ENCODE data around the gene LRP2BP. TPM values are rescaled to one million over a fixed set of nuclear protein-coding genes. Genes with fewer than 3 reads are reported as not detected.

LRP2BP gene
- total and polyA plus RNA-seq, 4 donors = 0.09 to 0.64 (median 0.20) TPM

- Histone ChIP-seq H3K4me1 (ENCODE audit: control insufficient read depth in 4 of 4, insufficient read depth in 4 of 4, low read length in 3 of 4) (no peaks in the 10 kb centered on the region), H3K4me3 (ENCODE audit: low read depth in 1 of 3, low read length in 3 of 3) (no peak overlapping the region), H3K27ac (ENCODE audit: low read depth in 1 of 2, low read length in 2 of 2) (no peak overlapping the region), H3K27me3 (ENCODE audit: control insufficient read depth in 4 of 4, insufficient read depth in 4 of 4, low read length in 3 of 4) (no peaks in the 10 kb centered on the region), H3K9me3 (ENCODE audit: control insufficient read depth in 4 of 4, low read length in 3 of 4) (no peaks in the 10 kb centered on the region), H3K36me3 (ENCODE audit: control insufficient read depth in 4 of 4, insufficient read depth in 3 of 4, low read depth in 1 of 4, low read length in 3 of 4) (peaks cover 0 to 6% (median 0%) of the 10 kb centered on the region in 4 donors), H3K9ac (ENCODE audit: low read depth in 1 of 2, low read length in 2 of 2) (no peak overlapping the region)
- TF ChIP-seq NR2F2 (IDR thresholded peaks at IDR 0.05) (no peak), GABPA (IDR thresholded peaks at IDR 0.05 in 1 of 2, conservative IDR thresholded peaks at IDR 0.05 in 1 of 2) (no peak), SP1 (IDR thresholded peaks at IDR 0.05) (no peak), ZBTB33 (IDR thresholded peaks at IDR 0.05) (no peak), FOXA2 (IDR thresholded peaks at IDR 0.05) (no peak), JUND (IDR thresholded peaks at IDR 0.05) (no peak), FOXA1 (IDR thresholded peaks at IDR 0.05) (no peak), REST (IDR thresholded peaks at IDR 0.05) (no peak), HNF4A (conservative IDR thresholded peaks at IDR 0.05) (no peak), RAD21 (IDR thresholded peaks at IDR 0.05) (no peak), MAX (IDR thresholded peaks at IDR 0.05) (no peak), CTCF (IDR thresholded peaks at IDR 0.05; ENCODE audit: low read depth, low read length, missing input control) (no peak), ATF3 (IDR thresholded peaks at IDR 0.05) (no peak)
- no peak for DNase-seq (ENCODE audit: low spot score)
- WGBS = 98% methylated on average over 11 of the region's 11 CpGs
Measured at GRCh38 chr4:185371702-185372101, 24.0 kb downstream of the LRP2BP start.

GRCh38 chr4:185370268-185370949, 25.3 kb downstream of the LRP2BP start:
- no peak for DNase-seq (ENCODE audit: low spot score)
- H3K4me3 ChIP-seq (ENCODE audit: low read depth in 1 of 3, low read length in 3 of 3) = no peak overlapping the region
- TF ChIP-seq FOXA1 (IDR thresholded peaks at IDR 0.05) (no peak), MAX (IDR thresholded peaks at IDR 0.05) (no peak), YY1 (IDR thresholded peaks at IDR 0.05) (no peak), NR2F2 (IDR thresholded peaks at IDR 0.05) (no peak), EGR1 (IDR thresholded peaks at IDR 0.05; ENCODE audit: low read depth in 2 of 2) (no peak), JUND (IDR thresholded peaks at IDR 0.05) (no peak), ATF3 (IDR thresholded peaks at IDR 0.05) (no peak)
- H3K27me3 ChIP-seq (ENCODE audit: control insufficient read depth in 4 of 4, insufficient read depth in 4 of 4, low read length in 3 of 4) = no peaks in the 10 kb centered on the region
- 98% methylated on average over 11 of the region's 11 CpGs for WGBS
- H3K9me3 ChIP-seq (ENCODE audit: control insufficient read depth in 4 of 4, low read length in 3 of 4) = no peaks in the 10 kb centered on the region
- H3K4me1 ChIP-seq (ENCODE audit: control insufficient read depth in 4 of 4, insufficient read depth in 4 of 4, low read length in 3 of 4) = no peaks in the 10 kb centered on the region
- H3K27ac ChIP-seq (ENCODE audit: low read depth in 1 of 2, low read length in 2 of 2) = no peak overlapping the region
- no peak overlapping the region for H3K9ac ChIP-seq (ENCODE audit: low read depth in 1 of 2, low read length in 2 of 2)
- H3K36me3 ChIP-seq (ENCODE audit: control insufficient read depth in 4 of 4, insufficient read depth in 3 of 4, low read depth in 1 of 4, low read length in 3 of 4) = peaks cover 0 to 6% (median 0%) of the 10 kb centered on the region in 4 donors

All from liver (tissue), 9 donors.